GM21723 (cell line): ENCODE results near the gene C22orf23.

Source experiments
- ATAC-seq: cut with Tn5 transposase; IDR thresholded peaks from one replicate; pipeline ENCODE4 v1.9.1; 2021; ENCODE audit warnings: mild to moderate bottlenecking, moderate library complexity; ENCODE audit not compliant: unreplicated experiment

Gene C22orf23

DNA sequence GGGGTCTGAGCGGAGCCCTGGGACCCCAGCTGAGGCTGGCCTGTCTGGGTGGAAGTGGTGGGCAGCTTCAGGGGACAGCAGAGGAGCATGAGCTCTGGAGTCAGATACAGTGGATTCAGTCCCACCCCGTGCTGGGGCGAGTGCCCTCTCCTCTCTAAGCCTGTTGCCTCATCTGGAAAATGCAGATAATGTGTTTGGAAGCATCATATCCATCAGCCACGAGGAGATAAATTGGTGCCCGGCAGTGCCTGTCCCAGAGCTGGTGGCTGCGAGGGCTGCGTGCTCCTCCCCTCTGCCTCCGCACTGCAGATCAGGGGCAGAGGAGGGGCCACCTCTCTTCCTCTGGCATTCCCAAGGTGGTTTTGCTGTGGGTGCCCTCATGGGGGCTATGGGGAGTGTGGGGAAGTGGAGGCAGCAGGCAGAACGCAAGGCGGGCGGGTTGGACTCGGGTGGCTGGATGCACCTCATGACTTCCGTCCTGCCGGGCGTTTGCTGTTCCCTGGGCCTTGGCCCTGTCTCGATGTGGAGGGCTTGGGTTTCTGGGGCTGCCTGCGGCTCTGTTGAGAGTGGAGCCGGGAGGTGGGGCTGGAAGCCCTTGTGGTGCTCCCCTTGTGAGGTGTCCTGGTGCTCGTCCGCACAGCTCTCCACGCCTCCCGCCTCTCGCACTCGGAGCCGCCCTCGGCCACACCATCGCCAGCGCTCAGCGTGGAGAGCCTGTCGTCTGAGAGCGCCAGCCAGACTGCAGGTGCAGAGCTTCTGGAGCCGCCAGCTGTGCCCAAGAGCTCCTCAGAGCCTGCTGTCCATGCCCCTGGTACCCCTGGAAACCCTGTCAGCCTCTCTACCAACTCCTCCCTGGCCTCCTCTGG is 26.4 kb downstream of the C22orf23 start:
- ATAC-seq: no peak

DNA sequence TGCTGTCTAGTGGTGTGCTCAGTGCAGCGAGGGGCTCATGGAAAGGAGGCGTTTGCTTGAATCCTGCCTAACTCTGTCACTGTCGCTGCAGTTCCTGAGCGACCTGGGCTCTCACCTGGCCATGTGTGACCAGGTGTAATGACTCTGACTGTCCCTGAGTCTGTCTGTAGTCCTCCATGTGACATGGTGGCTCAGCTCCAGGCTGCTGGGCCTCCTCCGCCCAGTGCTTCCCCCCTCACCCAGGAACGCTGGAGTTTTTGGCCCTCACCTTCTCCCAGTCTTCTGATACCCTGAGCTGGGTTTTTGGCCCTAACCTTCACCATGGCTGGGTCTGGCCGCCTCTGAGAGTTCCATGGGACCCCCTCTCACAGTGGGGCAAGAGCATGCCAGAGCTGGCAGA is 27.0 kb downstream of the C22orf23 start:
- no peak for ATAC-seq

DNA sequence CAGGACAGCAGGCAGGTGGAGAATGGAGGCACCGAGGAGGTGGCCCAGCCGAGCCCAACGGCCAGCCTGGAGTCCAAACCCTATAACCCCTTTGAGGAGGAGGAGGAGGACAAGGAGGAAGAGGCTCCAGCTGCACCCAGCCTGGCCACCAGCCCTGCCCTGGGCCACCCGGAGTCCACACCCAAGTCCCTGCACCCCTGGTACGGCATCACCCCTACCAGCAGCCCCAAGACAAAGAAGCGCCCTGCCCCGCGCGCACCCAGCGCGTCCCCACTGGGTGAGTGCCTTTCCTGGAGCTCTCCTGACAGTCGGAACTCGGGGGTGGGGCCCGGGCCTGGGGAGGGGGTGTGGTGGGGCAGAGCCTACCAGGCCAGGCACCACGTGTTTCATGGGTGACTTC is 27.6 kb downstream of the C22orf23 start:
- ATAC-seq: no peak

DNA sequence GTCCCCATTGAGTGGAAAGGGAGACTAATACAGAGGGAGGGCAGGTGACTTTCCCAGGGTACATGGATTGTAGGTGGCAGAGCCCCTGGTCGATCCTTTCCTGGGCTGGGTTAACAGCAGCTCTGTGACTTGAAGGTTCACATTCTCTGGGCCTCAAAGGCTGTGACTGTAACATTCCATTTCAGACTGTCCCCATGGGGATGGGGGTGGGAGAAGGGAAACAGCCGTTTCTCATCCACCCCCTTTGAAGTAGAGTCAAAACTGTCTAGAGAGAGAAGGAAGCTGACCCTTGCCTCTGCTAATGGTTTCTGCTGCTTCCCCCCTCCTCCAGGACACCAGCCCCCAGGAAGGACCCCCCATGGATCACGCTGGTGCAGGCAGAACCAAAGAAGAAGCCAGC is 28.1 kb downstream of the C22orf23 start:
- ATAC-seq: no peak

DNA sequence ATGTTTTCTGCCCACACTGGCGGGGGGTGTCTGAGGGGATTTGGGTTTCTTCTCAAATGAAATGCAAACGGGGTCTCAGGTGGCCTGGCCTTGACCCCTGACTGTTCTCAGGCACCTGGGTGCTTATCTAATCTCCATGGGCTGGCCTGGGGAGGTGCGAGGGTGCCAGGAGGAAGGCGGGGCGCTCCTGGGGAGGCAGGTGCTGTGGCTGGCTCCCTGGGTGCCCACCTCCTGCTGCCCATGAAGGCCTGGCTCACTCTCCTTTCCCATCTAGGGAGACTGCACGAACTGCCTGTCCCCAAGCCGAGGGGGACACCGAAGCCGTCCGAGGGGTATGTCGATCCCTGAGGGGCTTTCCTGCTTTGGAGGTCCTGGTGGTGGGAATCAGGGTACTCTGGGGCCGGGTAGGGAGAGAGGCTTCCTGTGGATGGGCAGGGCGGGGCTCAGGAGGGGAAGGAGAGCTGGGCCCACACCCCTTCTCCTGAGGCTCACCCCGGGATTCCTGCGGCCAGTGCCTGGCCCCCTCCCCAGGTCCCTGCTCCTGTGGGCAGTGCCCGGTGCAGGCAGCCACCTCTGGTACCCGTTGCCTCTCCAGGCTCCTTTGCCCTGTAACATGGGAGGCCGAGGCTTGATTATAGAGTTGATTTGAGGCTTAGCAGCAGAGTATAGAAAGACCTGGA is 28.9 kb downstream of the C22orf23 start:
- ATAC-seq: no peak

DNA sequence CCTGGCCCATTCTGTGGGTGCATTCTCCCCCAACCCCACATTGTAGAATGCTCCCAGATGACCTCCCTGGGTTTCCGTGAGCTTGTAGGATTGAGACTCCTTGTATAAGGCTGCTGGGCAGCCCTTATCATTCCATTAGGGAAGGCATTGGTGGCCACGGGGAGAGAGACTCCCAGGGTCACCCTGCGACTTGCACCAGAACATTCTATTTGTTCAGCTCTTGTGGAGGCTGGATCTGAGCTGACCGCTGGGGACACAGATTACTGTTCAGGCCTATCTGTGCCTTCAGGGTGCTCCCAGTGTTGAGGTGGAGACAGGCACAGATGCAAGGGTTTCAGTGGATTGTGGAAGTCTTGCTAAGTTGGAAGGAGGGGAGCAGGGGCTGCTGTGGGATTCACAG is 29.5 kb downstream of the C22orf23 start:
- no peak for ATAC-seq

DNA sequence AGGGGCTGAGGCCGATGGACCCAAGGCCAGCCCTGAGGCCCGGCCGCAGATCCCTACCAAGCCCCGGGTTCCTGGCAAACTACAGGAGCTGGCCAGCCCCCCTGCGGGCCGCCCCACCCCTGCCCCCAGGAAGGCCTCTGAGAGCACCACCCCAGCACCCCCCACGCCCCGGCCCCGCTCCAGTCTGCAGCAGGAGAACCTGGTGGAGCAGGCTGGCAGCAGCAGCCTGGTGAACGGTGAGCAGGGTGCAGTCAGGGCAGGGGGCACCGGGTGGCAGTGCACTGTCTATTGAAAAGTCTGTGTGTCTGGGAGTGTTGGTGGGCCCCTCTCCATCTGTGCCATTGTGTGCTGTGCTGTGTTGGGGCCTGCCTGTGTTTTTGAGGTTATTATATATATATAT is 31.2 kb downstream of the C22orf23 start:
- ATAC-seq: no peak

DNA sequence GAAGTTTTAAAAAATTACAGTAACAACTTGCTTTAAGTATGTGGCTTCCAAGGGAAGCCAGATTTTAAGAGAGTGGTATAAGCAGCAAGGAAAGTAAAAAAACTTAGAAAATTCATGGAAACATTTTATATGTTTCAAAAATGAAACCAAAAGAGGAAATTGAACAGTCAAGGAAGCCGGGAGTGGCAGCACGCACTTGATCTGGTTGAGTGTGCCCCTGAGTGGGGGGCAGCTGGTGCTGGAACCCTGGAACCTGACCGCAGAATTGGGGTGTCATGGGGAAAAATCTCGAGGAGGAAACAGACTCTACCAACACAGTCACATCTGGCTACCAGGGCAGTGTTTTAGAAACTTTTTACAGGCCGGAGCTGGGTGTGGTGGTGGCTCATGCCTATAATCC is 33.3 kb downstream of the C22orf23 start:
- no peak for ATAC-seq

DNA sequence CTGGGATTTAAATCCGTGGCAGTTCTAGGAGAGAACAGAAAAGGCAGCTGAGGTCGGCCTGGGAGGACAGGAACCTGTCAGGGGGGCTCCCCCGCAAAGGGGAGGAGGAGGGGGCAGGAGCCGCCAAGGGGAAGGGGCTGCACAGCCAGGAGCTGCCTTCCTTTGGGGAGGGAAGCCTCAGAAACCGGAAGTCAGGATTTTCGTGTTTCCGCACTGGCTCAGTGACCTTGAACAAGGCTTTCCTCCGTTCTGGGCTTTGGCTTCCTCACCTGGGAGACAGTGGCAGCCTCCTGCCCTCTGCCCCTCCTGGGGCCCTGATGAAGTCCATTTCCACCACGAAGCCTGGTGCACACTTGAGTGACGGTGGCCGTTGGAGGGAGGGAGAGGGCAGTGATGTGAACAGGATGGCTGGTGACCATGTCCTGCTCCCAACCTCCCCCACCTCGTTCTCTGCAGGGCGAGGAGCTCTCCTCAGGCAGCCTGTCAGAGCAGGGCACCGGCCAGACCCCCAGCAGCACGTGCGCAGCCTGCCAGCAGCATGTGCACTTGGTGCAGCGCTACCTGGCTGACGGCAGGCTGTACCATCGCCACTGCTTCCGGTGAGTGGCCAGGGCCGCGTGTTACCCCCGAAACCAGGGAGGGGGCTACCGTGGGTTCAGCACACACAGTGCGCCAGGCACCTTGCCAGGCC is 34.7 kb downstream of the C22orf23 start:
- ATAC-seq: no peak

DNA sequence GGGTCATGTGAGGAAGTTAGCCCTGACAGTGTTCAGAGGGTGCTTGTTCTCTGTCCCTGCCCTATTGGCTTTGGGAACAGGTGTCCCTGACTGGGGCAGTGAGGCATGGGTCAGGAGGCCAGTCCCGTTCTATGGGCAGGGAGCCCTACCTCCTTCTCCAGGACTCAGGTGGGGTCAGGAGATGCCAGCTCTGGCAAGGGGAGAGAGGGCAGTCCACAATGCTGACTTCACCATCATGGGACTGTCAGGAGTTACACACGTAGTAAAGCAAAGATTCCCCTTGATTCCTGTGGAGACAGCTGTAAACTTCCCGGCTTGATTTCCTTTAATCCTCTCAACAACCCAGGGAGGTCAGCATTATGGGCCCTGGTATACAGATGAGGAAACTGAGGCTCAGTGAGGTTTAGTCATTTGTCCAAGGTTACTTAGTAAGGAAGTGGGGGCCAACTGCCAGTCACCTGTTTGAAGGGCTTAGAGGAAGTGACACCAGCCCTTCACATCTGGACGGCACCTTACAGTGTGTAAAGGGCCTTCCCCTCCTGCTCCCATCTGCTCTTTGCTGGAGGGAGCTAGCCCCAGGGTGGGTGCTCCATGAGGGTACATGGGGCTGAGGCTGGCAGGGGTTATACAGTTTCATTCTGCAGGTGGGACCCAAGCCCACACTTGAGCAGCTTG is 35.4 kb downstream of the C22orf23 start:
- no peak for ATAC-seq

DNA sequence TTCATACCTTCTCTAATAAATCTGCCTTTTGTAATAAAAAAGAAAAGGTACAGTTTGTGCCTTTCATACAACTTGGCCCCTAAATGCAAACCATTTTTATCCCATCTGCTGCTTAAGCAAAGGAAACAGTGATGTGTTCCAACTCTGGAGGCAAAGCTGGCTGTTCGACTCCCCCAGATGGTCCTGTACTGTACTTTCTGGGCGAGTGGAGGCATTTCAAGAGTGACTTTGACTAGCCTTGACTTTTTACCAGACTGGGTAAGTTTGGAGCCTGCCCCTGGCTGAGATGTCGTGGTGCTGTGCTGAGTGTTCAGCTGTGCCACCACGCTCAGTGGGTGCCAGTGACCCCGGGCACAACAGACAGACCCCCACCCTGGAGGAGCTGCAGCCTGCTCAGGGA is 37.1 kb downstream of the C22orf23 start:
- no peak for ATAC-seq

DNA sequence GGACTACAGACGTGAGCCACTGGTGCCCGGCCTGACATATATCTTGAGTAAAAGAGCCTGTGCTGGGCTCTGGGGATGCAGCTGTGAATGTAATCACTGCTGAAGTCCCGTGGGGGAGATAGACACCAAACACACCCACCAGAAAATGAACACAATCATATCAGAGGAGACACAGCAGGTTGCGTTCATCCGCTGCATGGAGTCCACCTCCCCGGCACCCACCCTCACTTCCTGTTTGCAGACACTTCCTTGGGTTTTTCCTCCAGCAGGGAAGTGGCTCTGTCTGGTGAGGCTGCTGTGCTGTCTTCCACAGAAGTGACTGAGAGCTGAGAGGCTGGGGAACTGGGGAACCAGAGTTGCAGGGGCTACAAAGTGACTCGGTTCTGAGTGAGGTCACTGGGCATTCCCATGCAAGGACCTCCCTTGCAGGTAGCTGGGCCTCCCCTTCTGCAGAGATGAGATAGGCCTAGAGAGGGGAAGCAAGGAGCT is 40.1 kb downstream of the C22orf23 start:
- no peak for ATAC-seq

DNA sequence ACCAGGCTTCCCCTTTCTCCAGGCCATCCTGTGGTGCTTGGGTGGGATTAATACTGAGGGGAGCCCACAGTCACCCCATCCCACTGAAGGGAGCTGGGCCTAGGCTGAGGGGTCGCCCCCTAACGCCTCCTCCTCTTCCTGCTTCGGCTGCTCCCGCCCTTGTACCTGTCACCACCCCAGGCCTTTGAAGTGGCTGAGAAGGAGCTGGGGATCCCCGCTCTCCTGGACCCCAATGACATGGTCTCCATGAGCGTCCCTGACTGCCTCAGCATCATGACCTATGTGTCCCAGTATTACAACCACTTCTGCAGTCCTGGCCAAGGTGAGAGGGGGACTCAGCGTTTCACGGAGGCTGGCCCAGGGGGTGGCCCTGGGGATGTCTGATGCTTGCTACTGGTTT is 41.2 kb downstream of the C22orf23 start:
- ATAC-seq: no peak

DNA sequence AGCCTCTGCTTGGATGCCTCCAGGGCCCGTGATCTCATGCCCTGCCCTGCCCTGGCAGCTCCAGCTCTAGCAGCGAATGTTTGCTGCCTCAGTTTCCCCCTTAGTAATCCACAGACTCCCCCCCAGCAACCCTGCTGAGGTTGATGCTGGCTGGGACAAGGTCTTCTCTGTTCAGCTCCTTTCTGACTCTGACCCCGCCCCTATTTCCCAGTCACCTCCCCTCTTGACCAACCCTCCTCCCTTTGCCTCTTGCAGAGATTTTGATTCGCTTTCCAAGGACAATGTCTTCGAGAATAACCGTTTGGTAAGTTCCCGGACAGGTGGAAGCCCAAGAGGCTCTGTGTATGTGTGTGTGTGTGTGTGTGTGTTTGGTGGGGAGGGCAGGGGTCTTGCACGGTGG is 41.7 kb downstream of the C22orf23 start:
- no peak for ATAC-seq

DNA sequence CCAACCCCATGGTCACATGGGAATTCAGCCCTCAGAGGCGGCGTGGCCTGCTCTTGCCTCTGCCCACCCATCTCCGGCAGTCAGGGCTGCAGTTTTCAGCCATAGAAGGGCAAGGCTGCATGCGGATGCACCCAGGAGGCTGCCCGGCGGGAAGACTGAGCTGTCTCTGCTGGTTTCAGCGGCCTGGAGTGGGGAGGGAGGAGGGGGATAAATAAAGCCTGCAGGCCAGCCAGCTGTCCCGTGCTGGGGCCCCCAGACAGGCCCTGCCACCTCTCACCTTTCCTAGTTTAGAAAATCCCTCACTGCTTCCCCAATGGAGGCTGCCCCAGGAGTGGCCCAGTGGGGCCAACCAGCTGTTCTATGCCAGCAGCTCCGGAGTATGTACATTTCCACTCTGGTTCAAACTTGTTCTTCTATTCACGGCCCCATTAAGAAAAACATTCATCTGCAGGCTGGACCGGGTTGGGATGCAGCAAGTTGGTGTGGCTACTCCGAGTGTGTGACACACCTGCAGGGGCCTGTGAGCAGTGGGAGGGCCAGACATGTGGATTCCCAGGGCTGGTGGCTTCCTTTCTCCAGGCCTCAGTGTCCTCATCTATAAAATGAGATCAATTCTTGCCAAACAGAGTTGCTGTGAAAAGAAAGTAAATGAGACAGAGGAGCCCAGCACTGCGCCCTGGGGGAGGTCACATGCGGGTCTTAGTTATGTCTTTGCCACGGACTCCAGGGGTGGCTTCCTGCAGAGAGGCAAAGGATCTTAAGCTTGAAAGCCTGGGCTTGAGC is 42.3 kb downstream of the C22orf23 start:
- ATAC-seq: no peak

DNA sequence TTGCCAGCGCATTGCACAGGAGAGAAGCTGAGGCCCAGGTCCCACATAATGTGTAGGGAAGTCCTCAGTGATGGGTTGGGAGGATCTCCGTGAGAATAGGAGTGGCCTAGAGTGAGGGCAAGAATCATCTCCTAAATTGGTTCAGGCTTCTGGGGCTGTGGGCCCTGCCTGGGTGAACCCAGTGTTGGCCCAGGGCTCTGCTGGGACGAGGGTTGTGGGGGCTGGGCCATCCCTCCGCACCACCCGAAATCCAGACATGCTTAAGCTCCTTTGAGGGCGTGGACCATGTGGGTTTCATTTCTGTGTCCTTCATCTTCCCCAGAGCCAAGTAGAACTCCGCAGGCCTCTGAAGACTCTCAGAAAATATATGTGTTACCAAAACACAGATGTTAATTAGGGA is 43.6 kb downstream of the C22orf23 start:
- ATAC-seq: no peak

DNA sequence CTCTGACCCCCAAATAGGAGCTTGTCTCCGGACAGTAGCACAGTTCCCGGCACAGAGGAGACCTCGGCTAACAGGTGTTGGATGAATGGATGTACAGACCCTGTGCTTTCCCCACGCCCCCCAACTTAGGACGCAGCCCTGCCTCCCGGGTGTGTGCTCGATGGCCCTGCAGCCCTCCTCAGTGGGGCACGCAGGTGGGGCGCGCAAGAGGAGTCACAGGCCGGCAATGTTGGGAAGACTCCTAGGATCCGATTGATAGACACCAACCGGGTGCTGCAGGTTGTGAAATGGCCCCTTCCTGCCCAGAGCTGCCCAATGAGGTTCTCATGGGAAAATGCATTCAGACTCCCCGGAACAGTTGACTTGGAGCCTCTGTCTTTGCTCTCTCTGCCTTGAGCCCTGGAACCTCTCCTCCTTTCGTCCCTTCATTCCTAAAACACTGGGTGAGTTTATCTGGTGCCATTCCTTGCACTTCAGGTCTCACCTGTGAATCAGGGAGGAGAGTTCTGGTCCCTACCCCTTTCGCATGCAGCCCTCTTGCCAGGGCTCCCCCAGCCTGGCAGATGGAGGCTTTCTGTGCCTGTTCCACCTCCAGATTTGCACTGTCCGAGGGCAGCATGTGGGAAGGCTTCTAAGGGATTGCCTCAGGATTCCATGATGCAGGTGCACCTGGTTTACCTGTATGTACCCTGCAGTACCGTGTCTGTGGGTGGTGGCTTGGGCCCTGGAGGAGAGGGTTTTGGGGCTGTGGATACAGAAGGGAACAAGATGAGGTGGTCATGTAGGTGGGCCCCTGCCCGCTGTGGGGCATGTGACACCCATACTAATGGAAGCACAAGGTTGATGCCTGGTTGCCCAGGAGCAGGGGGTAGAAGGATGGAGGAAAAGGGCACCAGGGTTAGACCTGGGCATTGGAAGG is 46.1 kb downstream of the C22orf23 start:
- ATAC-seq: peak; percentile 3

DNA sequence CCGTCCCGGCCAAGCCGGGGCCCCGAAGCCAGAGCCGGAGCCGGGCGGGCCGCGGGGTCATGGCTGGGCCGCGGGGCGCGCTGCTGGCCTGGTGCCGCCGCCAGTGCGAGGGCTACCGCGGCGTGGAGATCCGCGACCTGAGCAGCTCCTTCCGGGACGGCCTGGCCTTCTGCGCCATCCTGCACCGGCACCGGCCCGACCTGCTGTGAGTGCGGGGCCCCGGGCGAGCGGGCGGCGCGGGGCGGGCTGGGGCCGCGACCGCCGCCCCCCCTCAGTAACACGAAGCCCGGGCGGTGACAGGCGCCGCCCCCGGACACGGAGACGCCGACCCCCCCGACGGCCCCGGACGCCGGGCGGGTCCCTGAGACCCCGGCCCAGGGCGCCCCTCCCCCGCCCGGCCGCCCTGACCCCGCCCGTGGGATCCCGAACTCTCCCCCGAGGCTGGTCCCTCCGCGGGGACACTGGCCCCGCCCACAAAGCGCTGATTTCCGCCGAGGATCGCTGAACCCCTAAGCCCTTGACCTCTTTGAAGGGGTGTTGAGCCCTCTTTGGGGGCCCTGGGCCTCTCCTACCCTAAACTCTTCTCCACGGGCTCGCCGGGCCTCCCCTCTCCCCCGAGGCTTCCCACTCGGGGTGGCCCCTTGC is 46.9 kb downstream of the C22orf23 start:
- peak; percentile 19 for ATAC-seq
